Measurements from ENCODE around the gene AXDND1.
A peak's percentile ranks its signal among the peaks of the same experiment; 100 is the strongest.

AXDND1 gene

GRCh38 chr1:179550746-179551682 is 185.2 kb downstream of the AXDND1 start:
- intact Hi-C loops (cut with DNase I), result no loop called here
- DNase-seq, result no peak

- intact Hi-C loops (cut with DNase I), result no loop called here
- no peak for DNase-seq
These were observed 188.7 kb downstream of the AXDND1 start for GRCh38 chr1:179554427-179554826.

- DNase-seq, result no peak
- intact Hi-C loops (cut with DNase I), result no loop called here
These were observed 192.3 kb downstream of the AXDND1 start for GRCh38 chr1:179558078-179558477.

GRCh38 chr1:179575497-179576314 is 209.9 kb downstream of the AXDND1 start, which contains the start of gene NPHS2:
Gene NPHS2, minus strand, starts transcription at chr1:179575948. Its CDS starts 84 bp downstream, at chr1:179575864.
- DNase-seq, result peak in 1 of 10 donors; percentile 79

GRCh38 chr1:179576509-179576908 is 210.7 kb downstream of the AXDND1 start:
- intact Hi-C loops (cut with DNase I), result no loop called here
- no peak for DNase-seq

More at GRCh38 chr1:179575497-179576314, 209.9 kb downstream of the AXDND1 start, which contains the start of gene NPHS2:
- intact Hi-C loops (cut with DNase I), result no loop called here

GRCh38 chr1:179583771-179584320 is 218.1 kb downstream of the AXDND1 start:
- no peak for DNase-seq
- intact Hi-C loops (cut with DNase I), result no loop called here

GRCh38 chr1:179586107-179586823 is 220.5 kb downstream of the AXDND1 start:
- peak; percentile 37 to 94 (median 57) for DNase-seq
- intact Hi-C loops (cut with DNase I), result no loop called here

GRCh38 chr1:179587336-179587735 is 221.6 kb downstream of the AXDND1 start:
- no peak for DNase-seq
- intact Hi-C loops (cut with DNase I), result no loop called here

- DNase-seq, result peak in 2 of 10 donors; percentile 73 to 74
- intact Hi-C loops (cut with DNase I), result no loop called here
These were observed 222.8 kb downstream of the AXDND1 start for GRCh38 chr1:179588425-179589024.

- intact Hi-C loops (cut with DNase I), result no loop called here
- DNase-seq, result no peak
These were observed 223.7 kb downstream of the AXDND1 start for GRCh38 chr1:179589509-179589908.

- intact Hi-C loops (cut with DNase I), result no loop called here
- DNase-seq, result peak in 1 of 10 donors; percentile 80
These were observed 224.9 kb downstream of the AXDND1 start for GRCh38 chr1:179590671-179591070.

- intact Hi-C loops (cut with DNase I), result no loop called here
- no peak for DNase-seq
These were observed 225.5 kb downstream of the AXDND1 start for GRCh38 chr1:179591253-179591591.

GRCh38 chr1:179591592-179592580 is 226.1 kb downstream of the AXDND1 start, which contains the start of gene TDRD5:
Gene TDRD5, plus strand, starts transcription at chr1:179591832. Its CDS starts 784 bp downstream, at chr1:179592616.
- intact Hi-C loops (cut with DNase I), result no loop called here
- peak in 2 of 10 donors; percentile 77 to 84 for DNase-seq

- intact Hi-C loops (cut with DNase I), result no loop called here
- no peak for DNase-seq
These were observed 232.9 kb downstream of the AXDND1 start for GRCh38 chr1:179598631-179599030.

GRCh38 chr1:179599623-179600249 is 234.0 kb downstream of the AXDND1 start:
- no peak for DNase-seq
- intact Hi-C loops (cut with DNase I), result no loop called here

GRCh38 chr1:179601093-179601492 is 235.3 kb downstream of the AXDND1 start:
- intact Hi-C loops (cut with DNase I), result no loop called here
- no peak for DNase-seq
